Left lung (tissue), 10 donors: ENCODE data around the gene LGALS3BP. TPM values are rescaled to one million over a fixed set of nuclear protein-coding genes. Genes with fewer than 3 reads are reported as not detected.
"Not testable (repeated sequence)": the region's sequence is repeated elsewhere in the genome, so short reads cannot be mapped to it uniquely, and the experiment has no call there.

Experiments
- ATAC-seq: fragments of 200-7000 bp; cut with Tn5 transposase; one replicate; pipeline ENCODE4 v1.9.1; 2020; ENCODE audit warnings: moderate library complexity
- DNase-seq, 4 donors: peaks; one replicate each; pipeline ENCODE4 v3.0.0-alpha.2; 2013 to 2020
- H3K27ac ChIP-seq, 2 donors: fragments of 200-600 bp; sonication (generic) in 1 of 2; one replicate each; pipeline versions ENCODE4 v1.5.0 to v1.8.0; 2020 to 2021
- H3K27me3 ChIP-seq, 2 donors: fragments of 200-600 bp; sonication (generic) in 1 of 2; one replicate each; pipeline versions ENCODE4 v1.5.0 to v1.8.0; 2020 to 2021
- H3K36me3 ChIP-seq, 2 donors: fragments of 200-600 bp; sonication (generic) in 1 of 2; one replicate each; pipeline versions ENCODE4 v1.5.0 to v1.8.0; 2020 to 2021
- H3K4me1 ChIP-seq, 2 donors: fragments of 200-600 bp; one replicate each; pipeline ENCODE4 v1.8.0; 2021
- H3K4me3 ChIP-seq, 2 donors: fragments of 200-600 bp; sonication (generic) in 1 of 2; one replicate each; pipeline versions ENCODE4 v1.5.0 to v1.8.0; 2020 to 2021; ENCODE audit warnings: mild to moderate bottlenecking in 1 of 2
- H3K9me3 ChIP-seq, 2 donors: fragments of 200-600 bp; sonication (generic) in 1 of 2; one replicate each; pipeline versions ENCODE4 v1.5.0 to v1.8.0; 2020 to 2021
- CTCF ChIP-seq, 2 donors: fragments of 200-600 bp; sonication (generic) in 1 of 2; IDR thresholded peaks; one replicate each; pipeline versions ENCODE4 v1.5.0 to v1.8.0; 2021; ENCODE audit warnings: antibody characterized with exemption in 2 of 2
- intact Hi-C, 2 donors: fragments of 100-400 bp; cut with DNase I; formaldehyde crosslinking; loops; one replicate each; pipeline versions ENCODE4 v1.11.2 to v1.14.2; 2022
- polyA plus RNA-seq, 6 donors: library from polyadenylated mRNA; unstranded; fragments of 120-200 nt; gene quantifications; one replicate each; pipeline ENCODE4 v1.2.1, GENCODE V29; 2013; ENCODE audit not compliant: insufficient read length in 6 of 6
- total RNA-seq, 2 donors: library from RNA; stranded (reverse); fragmentation: NEBNext Ultra II Directional; extraction: Animal tissue kit (Norgen Biotek cat#: 25700); gene quantifications; one replicate each; pipeline ENCODE4 v1.2.1, GENCODE V29; 2021
- donor health status: DM: no; HTN: yes; CAD: no.
- donor health status: DM: no; HTN: no; CAD: no.

LGALS3BP gene
- total and polyA plus RNA-seq, 8 donors = 155 to 688 (median 183) TPM

GRCh38 chr17:78951967-78952551 lies 27.7 kb downstream of the LGALS3BP start:
- ATAC-seq (peak; percentile 23), DNase-seq (peak in 1 of 4 donors; percentile 73)
- TF ChIP-seq CTCF (IDR thresholded peaks at IDR 0.05) = no peak
- Histone ChIP-seq H3K4me3 (no peak overlapping the region), H3K27ac (no peak overlapping the region), H3K36me3 (no peaks in the 10 kb centered on the region), H3K4me1 (no peaks in the 10 kb centered on the region), H3K27me3 (no peaks in the 10 kb centered on the region), H3K9me3 (peaks cover 2 to 21% of the 10 kb centered on the region in 2 donors)
- intact Hi-C loops = no loop called here

GRCh38 chr17:78950870-78951269 lies 28.9 kb downstream of the LGALS3BP start:
- H3K4me1 ChIP-seq = no peaks in the 10 kb centered on the region
- no peak overlapping the region for H3K4me3 ChIP-seq
- ATAC-seq (no peak), DNase-seq (no peak)
- H3K36me3 ChIP-seq = no peaks in the 10 kb centered on the region
- H3K27ac ChIP-seq = no peak overlapping the region
- intact Hi-C loops = no loop called here
- TF ChIP-seq CTCF (IDR thresholded peaks at IDR 0.05) = no peak
- H3K27me3 ChIP-seq = no peaks in the 10 kb centered on the region
- peaks cover 2 to 21% of the 10 kb centered on the region in 2 donors for H3K9me3 ChIP-seq

GRCh38 chr17:78947235-78948149 lies 32.2 kb downstream of the LGALS3BP start:
- ATAC-seq (peak; percentile 79), DNase-seq (no peak)
- no peak for TF ChIP-seq CTCF (IDR thresholded peaks at IDR 0.05)
- Histone ChIP-seq H3K27ac (no peak overlapping the region), H3K27me3 (no peaks in the 10 kb centered on the region), H3K36me3 (no peaks in the 10 kb centered on the region), H3K4me3 (no peak overlapping the region), H3K4me1 (no peaks in the 10 kb centered on the region), H3K9me3 (peaks cover 2 to 21% of the 10 kb centered on the region in 2 donors)
- intact Hi-C loops = no loop called here

- H3K27ac ChIP-seq = no peak overlapping the region
- no peaks in the 10 kb centered on the region for H3K36me3 ChIP-seq
- no peaks in the 10 kb centered on the region for H3K4me1 ChIP-seq
- TF ChIP-seq CTCF (IDR thresholded peaks at IDR 0.05) = no peak
- peaks cover 2 to 20% of the 10 kb centered on the region in 2 donors for H3K9me3 ChIP-seq
- no peaks in the 10 kb centered on the region for H3K27me3 ChIP-seq
- intact Hi-C loops = no loop called here
- ATAC-seq (no peak), DNase-seq (no peak)
- no peak overlapping the region for H3K4me3 ChIP-seq
Observed at GRCh38 chr17:78946631-78947030, 33.1 kb downstream of the LGALS3BP start.

- no peak overlapping the region for H3K27ac ChIP-seq
Observed at GRCh38 chr17:78946131-78946530, 33.6 kb downstream of the LGALS3BP start.

DNA sequence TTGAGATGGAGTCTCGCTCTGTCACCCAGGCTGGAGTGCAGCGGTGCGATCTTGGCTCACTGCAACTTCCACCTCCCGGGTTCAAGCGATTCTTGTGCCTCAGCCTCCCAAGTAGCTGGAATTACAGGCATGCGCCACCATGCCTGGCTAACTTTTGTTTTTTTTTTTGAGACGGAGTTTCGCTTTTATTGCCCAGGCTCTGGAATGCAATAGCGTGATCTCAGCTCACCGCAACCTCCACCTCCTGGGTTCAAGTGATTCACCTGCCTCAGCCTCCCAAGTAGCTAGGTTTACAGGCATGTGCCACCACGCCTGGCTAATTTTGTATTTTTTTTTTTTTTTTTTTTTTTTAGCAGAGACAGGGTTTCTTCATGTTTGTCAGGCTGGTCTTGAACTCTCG lies 34.3 kb downstream of the LGALS3BP start:
- H3K9me3 ChIP-seq, H3K4me1 ChIP-seq, H3K27ac ChIP-seq, intact Hi-C loops, DNase-seq, H3K4me3 ChIP-seq, ATAC-seq, H3K36me3 ChIP-seq, H3K27me3 ChIP-seq: not testable (repeated sequence)

More at GRCh38 chr17:78946131-78946530, 33.6 kb downstream of the LGALS3BP start:
- H3K36me3 ChIP-seq = no peaks in the 10 kb centered on the region
- no peak overlapping the region for H3K4me3 ChIP-seq
- H3K9me3 ChIP-seq = peaks cover 2 to 15% of the 10 kb centered on the region in 2 donors
- intact Hi-C loops = no loop called here
- DNase-seq (no peak), ATAC-seq (no peak)
- no peaks in the 10 kb centered on the region for H3K4me1 ChIP-seq
- no peak for TF ChIP-seq CTCF (IDR thresholded peaks at IDR 0.05)
- H3K27me3 ChIP-seq = no peaks in the 10 kb centered on the region
